Duodenal mucosa (tissue), 2 donors: Measurements from ENCODE around the gene TRAT1.

ENCODE experiments used
- H3K27ac ChIP-seq: one replicate; pipeline ENCODE4 v1.7.0; 2013; ENCODE audit warnings: low read depth, low read length
- H3K27me3 ChIP-seq, 2 donors: one replicate each; pipeline ENCODE4 v1.7.0; 2013; ENCODE audit warnings: low read length in 2 of 2, control low read depth in 1 of 2; ENCODE audit not compliant: insufficient read depth in 2 of 2, control insufficient read depth in 1 of 2
- H3K36me3 ChIP-seq, 2 donors: one replicate each; pipeline ENCODE4 v1.7.0; 2013; ENCODE audit warnings: low read length in 2 of 2, control low read depth in 1 of 2; ENCODE audit not compliant: insufficient read depth in 2 of 2, control insufficient read depth in 1 of 2
- H3K4me1 ChIP-seq, 2 donors: one replicate each; pipeline ENCODE4 v1.7.0; 2013; ENCODE audit warnings: low read length in 2 of 2, control low read depth in 1 of 2; ENCODE audit not compliant: insufficient read depth in 2 of 2, control insufficient read depth in 1 of 2
- H3K4me3 ChIP-seq, 2 donors: one replicate each; pipeline ENCODE4 v1.7.0; 2013; ENCODE audit warnings: low read length in 2 of 2, low read depth in 1 of 2
- H3K9ac ChIP-seq, 2 donors: one replicate each; pipeline ENCODE4 v1.7.0; 2013; ENCODE audit warnings: low read length in 2 of 2, low read depth in 1 of 2
- H3K9me3 ChIP-seq, 2 donors: one replicate each; pipeline ENCODE4 v1.7.0; 2013; ENCODE audit warnings: low read length in 2 of 2, control low read depth in 1 of 2; ENCODE audit not compliant: control insufficient read depth in 1 of 2

Gene TRAT1

DNA sequence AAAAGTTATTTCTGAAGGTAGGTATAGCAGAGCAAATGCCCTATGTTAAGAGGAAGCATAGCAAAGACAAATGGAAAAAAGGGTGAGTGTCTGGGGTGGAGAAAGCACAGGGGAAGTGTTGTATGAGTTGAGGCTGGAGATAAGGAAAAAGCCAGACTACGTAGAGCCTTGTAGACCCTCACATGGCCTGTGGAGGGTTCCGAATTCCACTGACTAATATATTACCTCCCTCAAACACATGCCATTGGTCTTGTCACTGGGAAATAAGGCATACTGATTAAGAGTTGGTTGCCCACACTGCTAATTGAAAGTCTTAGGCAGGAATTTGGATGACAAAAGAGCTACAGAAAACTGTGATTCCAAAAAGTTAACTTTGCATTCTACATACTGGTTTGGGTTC, 65.2 kb downstream of the TRAT1 start:
- Histone ChIP-seq H3K9me3 (no peaks in the 10 kb centered on the region), H3K9ac (no peak overlapping the region), H3K36me3 (no peaks in the 10 kb centered on the region), H3K4me3 (no peak overlapping the region), H3K27me3 (no peaks in the 10 kb centered on the region), H3K27ac (no peak overlapping the region), H3K4me1 (no peaks in the 10 kb centered on the region)

GRCh38 chr3:108891833-108892232, 69.2 kb downstream of the TRAT1 start:
- H3K4me3 ChIP-seq: no peak overlapping the region

DNA sequence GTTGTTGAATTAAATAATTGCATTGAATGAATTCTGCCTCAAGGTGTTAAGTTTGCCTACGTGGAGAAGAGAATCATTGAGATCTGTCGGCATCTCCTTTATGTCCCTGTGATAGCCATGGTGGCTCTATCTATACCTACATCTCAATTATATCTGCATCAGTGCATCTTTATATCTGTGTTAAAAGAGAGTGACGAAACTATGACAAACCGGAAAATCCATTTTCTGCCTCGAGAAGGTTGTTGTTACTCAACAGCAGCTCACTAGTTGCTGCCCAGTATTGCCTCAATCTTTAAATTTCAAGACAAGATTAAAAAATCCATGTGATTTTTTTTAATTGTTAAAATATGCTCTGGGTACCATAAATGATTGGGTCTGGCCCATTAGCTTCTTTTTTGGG, 72.4 kb downstream of the TRAT1 start:
- no peak overlapping the region for H3K4me3 ChIP-seq

More at GRCh38 chr3:108891833-108892232, 69.2 kb downstream of the TRAT1 start:
- H3K27ac ChIP-seq: no peak overlapping the region
- H3K36me3 ChIP-seq: no peaks in the 10 kb centered on the region
- no peaks in the 10 kb centered on the region for H3K4me1 ChIP-seq
- no peaks in the 10 kb centered on the region for H3K27me3 ChIP-seq
- H3K9ac ChIP-seq: no peak overlapping the region
- H3K9me3 ChIP-seq: no peaks in the 10 kb centered on the region

GRCh38 chr3:108897883-108898282, 75.3 kb downstream of the TRAT1 start:
- Histone ChIP-seq H3K9ac (no peak overlapping the region), H3K4me3 (no peak overlapping the region), H3K4me1 (no peaks in the 10 kb centered on the region), H3K36me3 (no peaks in the 10 kb centered on the region), H3K27me3 (no peaks in the 10 kb centered on the region), H3K9me3 (no peaks in the 10 kb centered on the region), H3K27ac (no peak overlapping the region)

More for the DNA sequence above, 72.4 kb downstream of the TRAT1 start:
- Histone ChIP-seq H3K4me1 (no peaks in the 10 kb centered on the region), H3K36me3 (no peaks in the 10 kb centered on the region), H3K9me3 (no peaks in the 10 kb centered on the region), H3K27ac (no peak overlapping the region), H3K27me3 (no peaks in the 10 kb centered on the region), H3K9ac (no peak overlapping the region)

DNA sequence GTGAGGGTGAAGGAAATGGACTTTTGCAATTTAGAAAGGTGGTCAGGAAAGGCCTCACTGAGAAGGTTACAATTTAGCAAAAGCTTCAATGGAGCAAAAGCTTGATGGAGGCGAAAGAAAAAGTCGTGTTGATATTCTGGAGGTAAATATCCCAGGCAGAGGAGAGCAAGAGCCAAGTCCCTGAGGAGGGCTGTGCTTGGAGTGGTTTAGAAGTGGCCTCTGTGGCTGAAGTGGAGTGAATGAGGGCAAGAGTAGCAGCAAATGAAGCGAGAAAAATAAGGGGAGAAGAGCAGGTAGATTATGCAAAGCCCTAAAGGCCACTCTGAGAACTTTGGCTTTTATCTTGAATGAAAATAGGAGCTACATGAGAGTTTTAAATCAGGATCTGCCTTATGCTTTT, 76.9 kb downstream of the TRAT1 start:
- H3K9ac ChIP-seq: no peak overlapping the region
- no peaks in the 10 kb centered on the region for H3K9me3 ChIP-seq
- no peak overlapping the region for H3K27ac ChIP-seq
- no peaks in the 10 kb centered on the region for H3K27me3 ChIP-seq
- no peak overlapping the region for H3K4me3 ChIP-seq
- no peaks in the 10 kb centered on the region for H3K4me1 ChIP-seq
- H3K36me3 ChIP-seq: no peaks in the 10 kb centered on the region
